HEK293T (cell line): ENCODE results near the gene MGMT.

ENCODE experiments used
- CTCF ChIA-PET: fragments of 350-600 bp; formaldehyde crosslinking; extraction: SDS; loops from one replicate; lab custom pipeline; 2021; ENCODE audit warnings: antibody characterized with exemption, inconsistent platforms; lab: Yijun Ruan, JAX
- POLR2A ChIA-PET: fragments of 350-600 bp; formaldehyde crosslinking; extraction: SDS; loops from one replicate; lab custom pipeline; 2020; ENCODE audit warnings: antibody characterized with exemption, inconsistent platforms; lab: Yijun Ruan, JAX
- DNase-seq: peaks from one replicate; pipeline ENCODE4 v3.0.0; 2012; ENCODE audit warnings: mixed read lengths; ENCODE audit errors: extremely low spot score
- ARNT ChIP-seq: fragments of 450-650 bp; IDR thresholded peaks from 2 replicates; pipeline ENCODE4 v1.6.1; 2017; ENCODE audit warnings: mild to moderate bottlenecking
- BHLHE40 ChIP-seq: fragments of 450-650 bp; IDR thresholded peaks from 2 replicates; pipeline ENCODE4 v1.6.1; 2016; ENCODE audit warnings: mild to moderate bottlenecking, moderate library complexity, borderline replicate concordance
- CTBP1 ChIP-seq: fragments of 450-650 bp; IDR thresholded peaks from 2 replicates; pipeline ENCODE4 v1.6.1; 2016; ENCODE audit warnings: borderline replicate concordance
- ELF4 ChIP-seq: fragments of 450-650 bp; IDR thresholded peaks from 2 replicates; pipeline ENCODE4 v1.6.1; 2017; ENCODE audit warnings: antibody characterized with exemption
- FOXA1 ChIP-seq: fragments of 450-650 bp; IDR thresholded peaks from 2 replicates; pipeline ENCODE4 v1.6.1; 2016; ENCODE audit warnings: mild to moderate bottlenecking
- FOXK2 ChIP-seq: fragments of 450-650 bp; IDR thresholded peaks from 2 replicates; pipeline ENCODE4 v1.6.1; 2016; ENCODE audit warnings: mild to moderate bottlenecking
- FOXM1 ChIP-seq: fragments of 450-650 bp; IDR thresholded peaks from 2 replicates; pipeline ENCODE4 v1.6.1; 2017; ENCODE audit warnings: mild to moderate bottlenecking, borderline replicate concordance
- HDGF ChIP-seq: fragments of 450-650 bp; IDR thresholded peaks from 2 replicates; pipeline ENCODE4 v1.6.1; 2017; ENCODE audit warnings: antibody characterized with exemption, borderline replicate concordance
- L3MBTL2 ChIP-seq: fragments of 450-650 bp; conservative IDR thresholded peaks from 2 replicates; pipeline ENCODE4 v1.6.1; 2016; ENCODE audit warnings: mild to moderate bottlenecking
- LEF1 ChIP-seq: fragments of 450-650 bp; IDR thresholded peaks from 2 replicates; pipeline ENCODE4 v1.6.1; 2017; ENCODE audit warnings: mild to moderate bottlenecking, borderline replicate concordance
- NFRKB ChIP-seq: fragments of 450-650 bp; IDR thresholded peaks from 2 replicates; pipeline ENCODE4 v1.6.1; 2016; ENCODE audit warnings: mild to moderate bottlenecking, moderate library complexity
- SP1 ChIP-seq: fragments of 450-650 bp; IDR thresholded peaks from 2 replicates; pipeline ENCODE4 v1.6.1; 2017
- SUZ12 ChIP-seq: fragments of 450-650 bp; IDR thresholded peaks from 2 replicates; pipeline ENCODE4 v1.6.1; 2016; ENCODE audit warnings: mild to moderate bottlenecking
- TARDBP ChIP-seq: fragments of 450-650 bp; IDR thresholded peaks from 2 replicates; pipeline ENCODE4 v1.6.1; 2016
- ZNF384 ChIP-seq: fragments of 450-650 bp; IDR thresholded peaks from 2 replicates; pipeline ENCODE4 v1.6.1; 2016
- TF ChIP-seq, protein P1 (sequence below): fragments of 450-650 bp; IDR thresholded peaks from 2 replicates; pipeline ENCODE4 v1.6.1; 2016

MGMT gene

GRCh38 chr10:129706081-129706480 lies 239.0 kb downstream of the MGMT start:
- CTCF ChIA-PET, result no interaction called here
- POLR2A ChIA-PET, result no interaction called here

GRCh38 chr10:129706523-129706922 lies 239.5 kb downstream of the MGMT start:
- ChIA-PET POLR2A (no interaction called here), CTCF (no interaction called here)
- TF ChIP-seq SP1 (no peak), FOXK2 (no peak), ZNF384 (no peak), L3MBTL2 (no peak), FOXA1 (no peak), CTBP1 (no peak), BHLHE40 (no peak), HDGF (no peak), LEF1 (no peak), FOXM1 (no peak), NFRKB (no peak), SUZ12 (no peak)
- TF ChIP-seq, protein P1, sequence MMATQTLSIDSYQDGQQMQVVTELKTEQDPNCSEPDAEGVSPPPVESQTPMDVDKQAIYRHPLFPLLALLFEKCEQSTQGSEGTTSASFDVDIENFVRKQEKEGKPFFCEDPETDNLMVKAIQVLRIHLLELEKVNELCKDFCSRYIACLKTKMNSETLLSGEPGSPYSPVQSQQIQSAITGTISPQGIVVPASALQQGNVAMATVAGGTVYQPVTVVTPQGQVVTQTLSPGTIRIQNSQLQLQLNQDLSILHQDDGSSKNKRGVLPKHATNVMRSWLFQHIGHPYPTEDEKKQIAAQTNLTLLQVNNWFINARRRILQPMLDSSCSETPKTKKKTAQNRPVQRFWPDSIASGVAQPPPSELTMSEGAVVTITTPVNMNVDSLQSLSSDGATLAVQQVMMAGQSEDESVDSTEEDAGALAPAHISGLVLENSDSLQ, result no peak
- no peak for DNase-seq

More at GRCh38 chr10:129706081-129706480, 239.0 kb downstream of the MGMT start:
- DNase-seq, result no peak
- no peak for TF ChIP-seq FOXK2

DNA sequence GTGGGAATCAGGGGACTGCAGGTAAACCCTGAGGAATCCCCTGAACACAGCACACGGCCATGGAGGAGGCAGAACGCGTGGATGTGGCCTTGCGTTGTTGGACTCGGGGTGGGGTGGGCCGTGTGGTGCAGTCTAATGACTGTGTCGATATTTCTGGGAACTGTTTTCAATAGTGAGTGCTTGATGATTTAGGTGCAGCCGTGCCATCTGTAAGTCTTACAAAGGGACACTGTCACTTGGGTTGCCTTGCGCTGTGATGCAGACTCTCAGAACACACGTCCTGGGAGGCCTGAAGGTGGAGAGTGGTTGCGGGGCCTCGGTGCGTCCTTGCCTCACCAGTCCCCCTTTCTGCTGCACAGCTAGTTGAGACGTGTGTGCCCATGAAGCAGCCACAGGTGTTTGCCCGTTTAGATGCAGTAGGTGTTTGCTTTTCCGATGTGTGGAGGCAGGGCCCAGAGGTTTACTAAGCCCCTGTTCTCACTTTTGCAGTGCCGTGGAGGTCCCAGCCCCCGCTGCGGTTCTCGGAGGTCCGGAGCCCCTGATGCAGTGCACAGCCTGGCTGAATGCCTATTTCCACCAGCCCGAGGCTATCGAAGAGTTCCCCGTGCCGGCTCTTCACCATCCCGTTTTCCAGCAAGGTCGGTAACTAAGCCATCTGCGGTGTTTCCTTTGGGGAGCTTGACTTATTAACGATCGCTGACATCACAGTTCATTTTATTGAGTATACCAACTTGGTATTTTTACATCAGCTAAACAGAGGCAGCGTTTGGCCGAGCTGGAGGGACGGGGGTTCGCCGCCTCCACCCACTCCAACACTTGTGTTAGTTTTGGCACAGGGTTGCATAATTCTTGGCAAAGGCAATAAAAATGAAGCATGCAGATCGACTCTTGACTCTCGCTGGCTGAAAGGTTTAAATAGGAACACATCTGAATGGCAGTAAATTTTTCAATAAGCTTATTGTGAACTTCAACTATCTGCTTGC lies 240.7 kb downstream of the MGMT start:
- POLR2A ChIA-PET, result no interaction called here
- TF ChIP-seq, protein P1, result no peak
- TF ChIP-seq FOXK2, result no peak
- no peak for TF ChIP-seq L3MBTL2
- TF ChIP-seq FOXA1, result no peak
- TF ChIP-seq BHLHE40, result no peak
- TF ChIP-seq NFRKB, result no peak
- TF ChIP-seq HDGF, result no peak
- no peak for TF ChIP-seq TARDBP
- no peak for TF ChIP-seq CTBP1
- TF ChIP-seq LEF1, result no peak
- TF ChIP-seq FOXM1, result no peak
- TF ChIP-seq ARNT, result no peak
- no peak for TF ChIP-seq ZNF384
- no peak for TF ChIP-seq SP1
- no peak for TF ChIP-seq SUZ12
- no peak for TF ChIP-seq ELF4
- CTCF ChIA-PET, result no interaction called here
- no peak for DNase-seq

DNA sequence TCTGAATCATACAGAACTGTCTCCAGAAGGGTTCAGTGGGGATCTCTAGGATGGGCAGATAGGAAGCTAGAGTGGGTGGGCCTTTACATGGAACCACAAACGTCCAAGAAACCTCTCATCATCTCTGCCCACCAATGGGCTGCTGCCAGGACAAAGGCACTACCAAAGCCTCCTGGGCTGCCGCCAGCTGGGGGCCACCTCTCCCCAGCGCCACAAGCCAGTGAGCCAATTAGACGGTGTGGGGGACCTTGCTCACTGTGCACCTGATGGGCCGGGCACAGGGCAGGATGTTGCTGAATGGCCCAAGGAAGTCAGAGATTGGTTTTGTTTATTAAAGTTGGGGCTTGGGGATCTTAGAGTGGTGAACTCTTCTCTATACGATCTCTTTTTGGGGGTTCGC lies 242.1 kb downstream of the MGMT start:
- ChIA-PET CTCF (no interaction called here), POLR2A (no interaction called here)
- DNase-seq, result no peak
- TF ChIP-seq FOXA1 (no peak), ZNF384 (no peak), SUZ12 (no peak), FOXK2 (no peak)
- TF ChIP-seq, protein P1, result no peak

DNA sequence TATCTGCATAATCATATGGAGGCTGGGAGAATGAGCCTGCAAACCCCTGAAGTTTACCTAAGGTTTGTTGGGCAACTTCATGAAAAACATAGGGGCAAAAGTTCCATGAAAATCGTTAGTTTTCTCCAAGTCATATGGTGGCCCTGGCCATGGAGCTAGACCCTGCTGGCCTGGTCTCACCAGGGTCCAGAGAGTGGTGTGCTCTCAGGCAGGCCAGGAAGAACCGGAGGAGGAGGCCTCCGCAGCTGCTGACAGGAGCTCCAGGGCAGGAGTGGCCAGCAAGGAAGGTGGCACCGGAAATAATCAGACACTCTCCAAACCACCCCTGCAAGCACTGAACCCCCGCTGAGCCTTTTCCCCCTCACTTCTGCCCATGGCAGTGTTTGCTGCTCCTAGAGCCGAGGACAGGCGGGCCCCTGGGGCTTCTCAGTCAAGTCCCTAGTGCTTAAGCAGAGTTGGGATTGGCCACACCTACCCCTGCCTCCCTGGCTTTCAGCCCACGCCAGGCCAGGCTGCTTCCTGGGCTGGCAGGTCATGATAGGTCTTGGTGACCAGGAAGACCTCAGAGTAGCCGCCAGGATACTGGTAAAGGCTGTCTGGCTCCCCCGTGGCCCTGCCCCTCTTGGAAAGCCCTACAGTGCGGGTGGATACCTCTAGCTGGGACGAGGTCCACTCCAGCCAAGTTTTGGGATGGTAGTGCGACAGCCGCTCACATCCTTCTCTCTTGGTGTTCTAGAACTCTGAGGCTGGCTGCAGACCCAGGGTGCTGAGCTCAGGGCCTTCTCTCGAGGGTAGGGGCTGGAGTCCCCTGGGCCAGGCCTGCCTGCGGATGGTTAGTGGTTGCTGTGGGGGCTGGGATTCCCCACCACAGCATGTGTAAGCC lies 242.8 kb downstream of the MGMT start:
- no peak for DNase-seq
- CTCF ChIA-PET, result no interaction called here
- TF ChIP-seq FOXM1 (no peak), ZNF384 (no peak), LEF1 (no peak), CTBP1 (no peak), ARNT (no peak), SUZ12 (no peak), L3MBTL2 (no peak), FOXA1 (no peak), HDGF (no peak), FOXK2 (no peak), NFRKB (no peak)
- TF ChIP-seq, protein P1, result no peak
- POLR2A ChIA-PET, result no interaction called here
